GM12878 (cell line): ENCODE measurements around the gene B3GALT4.

Source experiments
- CREB1 ChIP-seq: IDR thresholded peaks from 2 replicates; pipeline ENCODE4 v1.6.1; 2012; ENCODE audit warnings: low read depth, mild to moderate bottlenecking, inconsistent platforms
- HDGF ChIP-seq: fragments of 450-650 bp; IDR thresholded peaks from 2 replicates; pipeline ENCODE4 v1.6.1; 2016; ENCODE audit warnings: antibody characterized with exemption
- POLR2A ChIP-seq: IDR thresholded peaks from 2 replicates; pipeline ENCODE4 v1.6.1; 2011; ENCODE audit warnings: low read depth, mild to moderate bottlenecking, low read length
- TBL1XR1 ChIP-seq: IDR thresholded peaks from 2 replicates; pipeline ENCODE4 v1.6.1; 2012; ENCODE audit warnings: low read depth, low read length, improper control_type of control experiment
- TF ChIP-seq, protein P1 (sequence below), 3 experiments: IDR thresholded peaks in 2 of 3; conservative IDR thresholded peaks in 1 of 3; 2 replicates each; pipeline ENCODE4 v1.5.1; 2011; ENCODE audit warnings: low read depth in 3 of 3, low read length in 3 of 3, mild to moderate bottlenecking in 3 of 3, control low read depth in 2 of 3, moderate library complexity in 2 of 3, inconsistent platforms in 1 of 3, mixed read lengths in 1 of 3; ENCODE audit not compliant: control insufficient read depth in 2 of 3, insufficient read depth in 1 of 3; ENCODE audit errors: extremely low read depth in 1 of 3

DNA sequence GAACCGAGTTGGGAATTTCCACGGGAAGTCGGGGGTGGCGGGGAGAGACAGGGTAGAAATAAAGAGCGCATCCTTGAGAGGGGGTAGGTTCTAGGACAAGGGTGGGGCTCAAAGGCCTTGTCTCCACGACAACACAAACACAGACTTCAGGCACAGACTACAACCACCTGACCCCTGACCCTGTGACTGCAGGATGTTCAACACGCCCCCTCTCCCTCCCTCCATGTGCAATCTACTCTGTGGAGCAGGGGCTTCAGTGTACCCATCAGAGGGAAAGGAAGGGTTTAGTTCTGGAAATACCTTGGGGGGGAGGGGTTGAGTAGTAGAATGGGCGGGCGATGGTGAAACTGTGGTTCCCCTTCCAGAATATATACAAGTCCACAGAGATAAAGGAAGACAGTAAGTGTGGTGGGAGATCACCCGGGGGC is 37.6 kb downstream of the B3GALT4 start:
- TF ChIP-seq HDGF (no peak), CREB1 (no peak), TBL1XR1 (no peak), POLR2A (no peak)
- TF ChIP-seq, protein P1, sequence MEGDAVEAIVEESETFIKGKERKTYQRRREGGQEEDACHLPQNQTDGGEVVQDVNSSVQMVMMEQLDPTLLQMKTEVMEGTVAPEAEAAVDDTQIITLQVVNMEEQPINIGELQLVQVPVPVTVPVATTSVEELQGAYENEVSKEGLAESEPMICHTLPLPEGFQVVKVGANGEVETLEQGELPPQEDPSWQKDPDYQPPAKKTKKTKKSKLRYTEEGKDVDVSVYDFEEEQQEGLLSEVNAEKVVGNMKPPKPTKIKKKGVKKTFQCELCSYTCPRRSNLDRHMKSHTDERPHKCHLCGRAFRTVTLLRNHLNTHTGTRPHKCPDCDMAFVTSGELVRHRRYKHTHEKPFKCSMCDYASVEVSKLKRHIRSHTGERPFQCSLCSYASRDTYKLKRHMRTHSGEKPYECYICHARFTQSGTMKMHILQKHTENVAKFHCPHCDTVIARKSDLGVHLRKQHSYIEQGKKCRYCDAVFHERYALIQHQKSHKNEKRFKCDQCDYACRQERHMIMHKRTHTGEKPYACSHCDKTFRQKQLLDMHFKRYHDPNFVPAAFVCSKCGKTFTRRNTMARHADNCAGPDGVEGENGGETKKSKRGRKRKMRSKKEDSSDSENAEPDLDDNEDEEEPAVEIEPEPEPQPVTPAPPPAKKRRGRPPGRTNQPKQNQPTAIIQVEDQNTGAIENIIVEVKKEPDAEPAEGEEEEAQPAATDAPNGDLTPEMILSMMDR (IDR thresholded peaks at IDR 0.05 in 2 of 3, conservative IDR thresholded peaks at IDR 0.05 in 1 of 3; ENCODE audit: control insufficient read depth in 2 of 3, extremely low read depth in 1 of 3, insufficient read depth in 1 of 3, low read depth in 3 of 3, low read length in 3 of 3) = no peak
